ENCODE results near the gene PRSS27. TPM values are rescaled to one million over a fixed set of nuclear protein-coding genes. Genes with fewer than 3 reads are reported as not detected.

The PRSS27 gene
- polyA plus RNA-seq, 1 of the 3 experiments (the other 2 are of a cell fraction): 7.7 TPM

DNA sequence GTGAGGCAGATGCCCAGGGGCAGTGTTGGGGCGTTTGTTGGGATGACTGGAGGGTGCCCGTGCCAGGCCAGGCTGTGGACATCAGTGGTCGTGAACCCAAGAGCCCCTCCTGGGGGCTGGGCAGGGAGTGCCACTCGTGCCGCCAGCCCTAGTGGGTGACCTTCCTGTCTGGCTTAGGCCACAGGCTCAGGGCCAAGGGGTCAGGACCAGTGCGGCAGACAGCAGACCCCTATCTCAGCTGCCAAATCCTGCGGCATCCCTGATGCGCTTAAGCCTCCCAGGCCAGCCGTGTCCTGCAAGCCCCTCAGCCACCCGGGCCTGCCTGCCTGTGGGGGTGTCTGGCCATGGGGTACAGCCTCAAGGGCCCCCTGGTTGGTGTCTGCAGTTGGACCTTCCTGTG is 14.7 kb downstream of the PRSS27 start:
- no peak overlapping the region for H3K4me2 ChIP-seq
- no peak for DNase-seq
- H2AFZ ChIP-seq (ENCODE audit: low read depth): no peak overlapping the region
- 0 out of 2 replicates have a peak, but pooled peaks cover 4% of the 10 kb centered on the region for H3K79me2 ChIP-seq (ENCODE audit: insufficient read depth)
- ChIA-PET POLR2A (no interaction called here), CTCF (interaction anchor here (0.7 kb wide), 1 partner anchor 222 kb away, joined by 3 read pairs; no protein-coding TSS in a partner anchor)
- TF ChIP-seq FOXJ3 (CRISPR knock-in tag; IDR thresholded peaks at IDR 0.05) (no peak), JUND (IDR thresholded peaks at IDR 0.05) (no peak), GABPA (IDR thresholded peaks at IDR 0.05; ENCODE audit: low read depth) (no peak), USF2 (IDR thresholded peaks at IDR 0.05; ENCODE audit: borderline replicate concordance, low read depth, low read length) (no peak), RXRA (IDR thresholded peaks at IDR 0.05; ENCODE audit: borderline replicate concordance, low read depth) (no peak), MXI1 (IDR thresholded peaks at IDR 0.05; ENCODE audit: low read depth, low read length) (no peak)
- H3K4me3 ChIP-seq (ENCODE audit: low read depth in 2 of 2, low read length in 1 of 2): no peak overlapping the region
- no peaks in the 10 kb centered on the region for H3K9me3 ChIP-seq
- H3K9ac ChIP-seq: no peak overlapping the region
- peaks cover 0 to 70% of the 10 kb centered on the region in 2 experiments for H3K36me3 ChIP-seq (replicated peaks in 1 of 2; ENCODE audit: control insufficient read depth in 1 of 2, insufficient read depth in 2 of 2, low read length in 1 of 2)
- H3K4me1 ChIP-seq (ENCODE audit: control insufficient read depth in 1 of 2, insufficient read depth in 2 of 2, low read depth in 1 of 2, low read length in 1 of 2): no peaks in the 10 kb centered on the region
- H3K9me2 ChIP-seq: no peaks in the 10 kb centered on the region
- no peaks in the 10 kb centered on the region for H3K27me3 ChIP-seq (ENCODE audit: insufficient read depth)
- WGBS (ENCODE audit: low lambda C conversion rate): 93% methylated on average over 5 of the region's 10 CpGs
- no peaks in the 10 kb centered on the region for H3F3A ChIP-seq (replicated peaks; ENCODE audit: insufficient read depth)
- no peak overlapping the region for H3K27ac ChIP-seq (ENCODE audit: low read depth in 2 of 2, low read length in 1 of 2)
- no peaks in the 10 kb centered on the region for H4K20me1 ChIP-seq (ENCODE audit: insufficient read depth)

DNA sequence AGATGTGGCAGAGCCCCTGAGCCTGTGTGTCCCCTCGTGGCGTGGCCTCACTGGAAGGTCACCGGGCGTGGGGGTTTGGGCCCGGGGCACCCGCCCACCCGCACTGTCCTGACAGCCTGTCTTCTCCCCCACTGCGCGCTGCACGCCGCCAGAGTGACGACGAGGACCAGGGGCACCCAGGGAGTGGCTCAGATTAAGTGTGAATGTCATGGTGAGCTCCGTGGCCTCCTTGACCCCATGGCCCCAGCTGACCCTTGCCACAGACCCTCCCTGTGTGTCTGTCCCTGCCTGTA is 15.1 kb downstream of the PRSS27 start:
- no CpG with 5 or more reads among the region's 14 CpGs for WGBS (ENCODE audit: low lambda C conversion rate)
- H3K27me3 ChIP-seq (ENCODE audit: insufficient read depth): no peaks in the 10 kb centered on the region
- no peak for TF ChIP-seq TEAD4 (IDR thresholded peaks at IDR 0.05; ENCODE audit: borderline replicate concordance, insufficient read depth)
- TF ChIP-seq, protein P1, sequence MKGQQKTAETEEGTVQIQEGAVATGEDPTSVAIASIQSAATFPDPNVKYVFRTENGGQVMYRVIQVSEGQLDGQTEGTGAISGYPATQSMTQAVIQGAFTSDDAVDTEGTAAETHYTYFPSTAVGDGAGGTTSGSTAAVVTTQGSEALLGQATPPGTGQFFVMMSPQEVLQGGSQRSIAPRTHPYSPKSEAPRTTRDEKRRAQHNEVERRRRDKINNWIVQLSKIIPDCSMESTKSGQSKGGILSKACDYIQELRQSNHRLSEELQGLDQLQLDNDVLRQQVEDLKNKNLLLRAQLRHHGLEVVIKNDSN (IDR thresholded peaks at IDR 0.05; ENCODE audit: borderline replicate concordance, low read depth): no peak
- TF ChIP-seq GABPA (IDR thresholded peaks at IDR 0.05; ENCODE audit: low read depth): no peak
- TF ChIP-seq TCF12 (IDR thresholded peaks at IDR 0.05): no peak
- TF ChIP-seq NFIC (IDR thresholded peaks at IDR 0.05; ENCODE audit: borderline replicate concordance): no peak
- no peak for TF ChIP-seq IRF3 (IDR thresholded peaks at IDR 0.05; ENCODE audit: low read depth, low read length)
- no peak for TF ChIP-seq YY1 (IDR thresholded peaks at IDR 0.05; ENCODE audit: low read depth)
- no peak for TF ChIP-seq FOXM1 (IDR thresholded peaks at IDR 0.05; ENCODE audit: low read depth)
- no peak for TF ChIP-seq RAD21 (IDR thresholded peaks at IDR 0.05; ENCODE audit: low read length)
- no peak for TF ChIP-seq CHD2 (IDR thresholded peaks at IDR 0.05; ENCODE audit: low read length, partially characterized antibody)
- H3K79me2 ChIP-seq (ENCODE audit: insufficient read depth): 0 out of 2 replicates have a peak, but pooled peaks cover 4% of the 10 kb centered on the region
- H3K9me3 ChIP-seq: no peaks in the 10 kb centered on the region
- ChIA-PET CTCF (no interaction called here), POLR2A (no interaction called here)
- no peaks in the 10 kb centered on the region for H3K9me2 ChIP-seq
- H4K20me1 ChIP-seq (ENCODE audit: insufficient read depth): no peaks in the 10 kb centered on the region
- H2AFZ ChIP-seq (ENCODE audit: low read depth): no peak overlapping the region
- H3K27ac ChIP-seq (ENCODE audit: low read depth in 2 of 2, low read length in 1 of 2): no peak overlapping the region
- H3K4me3 ChIP-seq (ENCODE audit: low read depth in 2 of 2, low read length in 1 of 2): no peak overlapping the region
- no peak overlapping the region for H3K4me2 ChIP-seq
- H3K4me1 ChIP-seq (ENCODE audit: control insufficient read depth in 1 of 2, insufficient read depth in 2 of 2, low read depth in 1 of 2, low read length in 1 of 2): no peaks in the 10 kb centered on the region
- no peaks in the 10 kb centered on the region for H3F3A ChIP-seq (replicated peaks; ENCODE audit: insufficient read depth)
- DNase-seq: no peak
- H3K9ac ChIP-seq: no peak overlapping the region
- peaks cover 0 to 74% of the 10 kb centered on the region in 2 experiments for H3K36me3 ChIP-seq (replicated peaks in 1 of 2; ENCODE audit: control insufficient read depth in 1 of 2, insufficient read depth in 2 of 2, low read length in 1 of 2)
